Body of pancreas (tissue), 4 donors: ENCODE data around the gene C1orf115.

Experiments used
- POLR2A ChIP-seq, 3 donors: fragments of 450-650 bp; IDR thresholded peaks; one replicate each; pipeline ENCODE4 v1.6.1; 2016; ENCODE audit warnings: antibody characterized with exemption in 3 of 3, mild to moderate bottlenecking in 2 of 3
- TF ChIP-seq, protein P1 (sequence below), 7 experiments: fragments of 450-650 bp in 4 of 7; fragments of 200-600 bp in 3 of 7; sonication (generic) in 3 of 7; IDR thresholded peaks; one replicate each; pipeline ENCODE4 v1.5.1; 2016 to 2019; ENCODE audit warnings: antibody characterized with exemption in 7 of 7

DNA sequence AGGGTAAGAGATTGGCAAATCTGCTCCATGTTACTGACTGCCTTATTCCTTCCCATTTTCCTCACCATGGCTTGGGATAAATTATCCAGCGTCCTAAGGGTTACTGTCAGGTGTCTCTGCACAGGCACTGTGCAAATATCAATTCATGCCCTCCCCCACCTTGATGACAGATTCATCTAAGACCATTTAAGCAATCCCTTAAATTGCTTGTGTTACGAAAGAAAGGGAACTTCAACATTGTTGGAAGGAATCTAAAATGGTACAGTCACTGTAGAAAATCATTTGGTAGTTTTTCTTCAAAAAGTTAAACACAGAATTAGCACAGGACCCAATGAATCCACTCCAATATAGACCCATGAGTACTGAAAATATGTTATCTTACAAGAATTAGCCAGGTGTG, 40.3 kb downstream of the C1orf115 start:
- no peak for TF ChIP-seq POLR2A (IDR thresholded peaks at IDR 0.05)
- TF ChIP-seq, protein P1, sequence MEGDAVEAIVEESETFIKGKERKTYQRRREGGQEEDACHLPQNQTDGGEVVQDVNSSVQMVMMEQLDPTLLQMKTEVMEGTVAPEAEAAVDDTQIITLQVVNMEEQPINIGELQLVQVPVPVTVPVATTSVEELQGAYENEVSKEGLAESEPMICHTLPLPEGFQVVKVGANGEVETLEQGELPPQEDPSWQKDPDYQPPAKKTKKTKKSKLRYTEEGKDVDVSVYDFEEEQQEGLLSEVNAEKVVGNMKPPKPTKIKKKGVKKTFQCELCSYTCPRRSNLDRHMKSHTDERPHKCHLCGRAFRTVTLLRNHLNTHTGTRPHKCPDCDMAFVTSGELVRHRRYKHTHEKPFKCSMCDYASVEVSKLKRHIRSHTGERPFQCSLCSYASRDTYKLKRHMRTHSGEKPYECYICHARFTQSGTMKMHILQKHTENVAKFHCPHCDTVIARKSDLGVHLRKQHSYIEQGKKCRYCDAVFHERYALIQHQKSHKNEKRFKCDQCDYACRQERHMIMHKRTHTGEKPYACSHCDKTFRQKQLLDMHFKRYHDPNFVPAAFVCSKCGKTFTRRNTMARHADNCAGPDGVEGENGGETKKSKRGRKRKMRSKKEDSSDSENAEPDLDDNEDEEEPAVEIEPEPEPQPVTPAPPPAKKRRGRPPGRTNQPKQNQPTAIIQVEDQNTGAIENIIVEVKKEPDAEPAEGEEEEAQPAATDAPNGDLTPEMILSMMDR (IDR thresholded peaks at IDR 0.05), result no peak
